Measurements from ENCODE around the gene PCBP3.
"Not testable (repeated sequence)": the region's sequence is repeated elsewhere in the genome, so short reads cannot be mapped to it uniquely, and the experiment has no call there.

The PCBP3 gene

GRCh38 chr21:45792682-45793383 is 149.3 kb downstream of the PCBP3 start:
- no peak for DNase-seq

- DNase-seq: no peak
Measured at GRCh38 chr21:45794027-45794426, 150.5 kb downstream of the PCBP3 start.

GRCh38 chr21:45796003-45796402 is 152.5 kb downstream of the PCBP3 start:
- no peak for DNase-seq

DNA sequence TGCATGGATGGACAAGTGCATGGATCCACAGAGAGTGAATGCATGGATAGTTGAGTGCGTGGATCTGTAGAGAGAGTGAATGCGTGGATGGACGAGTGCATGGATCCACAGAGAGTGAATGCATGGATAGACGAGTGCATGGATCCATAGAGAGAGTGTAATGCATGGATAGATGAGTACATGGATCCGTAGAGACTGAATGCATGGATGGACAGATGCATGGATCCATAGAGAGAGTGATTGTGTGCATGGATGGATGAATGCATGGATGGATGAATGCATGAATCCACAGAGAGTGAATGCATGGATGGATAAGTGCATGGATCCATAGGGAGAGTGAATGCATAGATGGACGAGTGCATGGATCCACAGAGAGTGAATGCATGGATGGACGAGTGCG is 153.8 kb downstream of the PCBP3 start:
- no peak for DNase-seq

DNA sequence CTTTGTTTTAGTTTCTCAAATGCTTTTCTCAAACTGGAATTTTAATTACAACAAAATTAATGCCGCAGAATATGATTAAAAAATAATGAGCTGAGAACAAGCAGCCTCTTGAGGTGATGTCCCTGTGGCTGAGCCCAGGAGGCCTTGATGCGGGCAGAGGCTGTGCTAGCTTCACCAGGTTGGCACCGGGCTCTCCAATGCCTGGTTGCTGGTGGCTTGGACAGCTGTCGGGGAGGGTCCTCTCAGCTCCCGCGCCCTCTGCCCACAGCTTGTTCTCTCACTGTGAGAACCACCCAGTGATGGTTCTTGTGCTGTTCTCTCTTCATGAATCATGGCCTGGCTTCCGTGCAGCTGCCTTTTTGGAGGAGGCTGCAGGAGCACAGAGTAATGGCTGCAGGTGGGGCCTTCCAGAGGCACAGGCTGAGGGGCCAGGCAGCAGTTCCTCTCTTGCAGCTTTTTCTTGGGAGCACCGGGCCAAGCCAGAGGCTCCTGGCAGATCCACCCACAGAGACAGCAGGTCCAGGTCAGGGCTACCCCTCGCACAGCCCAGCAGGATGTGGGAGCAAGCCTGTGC is 156.3 kb downstream of the PCBP3 start:
- DNase-seq: no peak

DNA sequence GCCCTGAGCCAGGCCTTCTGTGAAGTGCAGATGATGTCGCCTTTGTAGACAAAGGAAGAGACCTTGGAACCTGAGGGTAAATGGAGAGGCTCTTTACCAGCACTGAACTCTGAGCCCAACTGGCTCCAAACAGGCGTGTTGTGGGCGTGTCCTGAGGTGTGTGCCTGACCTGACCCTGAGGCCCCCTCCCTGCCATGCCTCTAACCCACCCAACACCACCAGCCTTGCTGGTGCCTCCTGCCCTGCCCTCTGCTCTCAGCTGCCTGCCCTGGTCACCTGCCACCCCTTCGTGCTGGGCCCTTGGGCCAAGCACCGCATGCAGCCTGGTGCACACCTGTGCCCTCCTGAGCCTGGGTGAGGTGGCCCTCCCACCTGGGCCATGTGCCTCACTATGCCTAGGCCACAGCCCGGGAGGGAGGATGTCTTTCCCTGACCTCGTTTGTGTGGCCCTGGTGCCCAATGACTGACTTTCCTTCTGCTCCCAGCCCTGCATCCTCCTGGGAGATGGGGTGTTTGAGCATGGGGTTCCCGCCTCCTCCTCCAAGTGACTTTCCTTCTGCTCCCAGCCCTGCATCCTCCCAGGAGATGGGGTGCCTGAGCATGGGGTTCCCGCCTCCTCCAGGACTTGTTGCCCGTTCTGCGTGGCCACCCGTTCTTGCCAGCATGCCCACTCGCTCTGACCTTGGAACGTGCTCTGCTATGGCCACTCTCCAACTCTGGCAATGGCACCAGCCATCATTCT is 157.0 kb downstream of the PCBP3 start:
- no peak for DNase-seq

- DNase-seq: no peak
Measured at GRCh38 chr21:45801129-45801964, 157.8 kb downstream of the PCBP3 start.

- no peak for DNase-seq
Measured at GRCh38 chr21:45801989-45802388, 158.5 kb downstream of the PCBP3 start.

GRCh38 chr21:45802425-45802824 is 158.9 kb downstream of the PCBP3 start:
- no peak for DNase-seq

DNA sequence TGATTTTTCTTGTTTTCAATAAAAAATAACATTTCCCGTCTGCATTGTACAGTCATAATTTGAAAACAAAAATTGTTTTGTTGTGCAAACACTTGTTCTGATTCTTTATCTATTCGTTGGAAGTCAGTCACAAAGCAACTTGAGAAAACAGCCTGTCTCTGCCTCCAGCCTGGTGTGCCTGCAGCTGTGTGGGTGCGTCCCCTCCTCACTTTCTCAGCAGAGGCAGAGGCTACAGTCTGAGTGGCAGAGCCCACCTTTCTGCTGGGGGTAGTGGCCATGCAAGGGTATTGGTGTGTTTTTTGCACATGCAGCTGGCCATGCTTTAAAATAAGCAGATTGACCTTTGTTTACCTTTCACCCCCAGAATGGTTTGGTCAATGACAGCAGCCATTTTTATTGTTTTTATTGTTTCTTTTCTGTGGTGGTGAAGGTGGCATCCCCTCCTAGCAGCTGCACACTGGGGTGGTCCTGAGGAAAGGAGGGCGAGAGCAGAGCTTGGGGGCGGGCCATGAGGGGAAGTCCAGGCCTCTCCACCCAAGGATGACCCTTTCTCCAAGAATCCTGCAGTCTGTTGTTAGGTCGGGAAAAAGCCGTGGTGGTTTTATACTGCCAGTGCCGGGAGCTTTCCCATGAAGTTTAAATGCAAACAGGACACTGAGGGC is 159.6 kb downstream of the PCBP3 start:
- DNase-seq: no peak

GRCh38 chr21:45803618-45804340 is 160.3 kb downstream of the PCBP3 start:
- DNase-seq: no peak

GRCh38 chr21:45804809-45805313 is 161.3 kb downstream of the PCBP3 start:
- no peak for DNase-seq

DNA sequence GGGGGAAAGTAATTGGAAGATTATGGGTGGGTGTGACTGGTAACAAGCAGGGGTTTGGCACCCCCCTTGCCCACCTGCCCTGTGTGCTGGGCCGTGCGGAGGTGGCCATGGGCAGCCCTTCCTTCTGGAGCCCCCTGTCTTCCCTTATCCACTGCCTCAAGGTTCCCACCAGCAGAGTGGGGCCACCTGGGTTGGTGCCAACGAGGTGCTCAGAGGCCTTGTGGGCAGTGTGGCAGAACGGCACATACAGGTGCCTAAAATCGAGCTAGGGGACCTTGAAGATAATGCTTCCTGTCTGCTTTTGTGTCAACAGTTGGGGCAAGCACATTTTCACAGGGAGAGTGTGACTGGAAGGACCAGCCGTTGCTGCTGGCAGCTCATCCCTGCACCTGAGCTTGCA is 161.8 kb downstream of the PCBP3 start:
- DNase-seq: no peak

GRCh38 chr21:45806042-45806441 is 162.5 kb downstream of the PCBP3 start:
- DNase-seq: no peak

- not testable (repeated sequence) for DNase-seq
Measured at GRCh38 chr21:45808663-45809062, 165.1 kb downstream of the PCBP3 start.

- no peak for DNase-seq
Measured at GRCh38 chr21:45809421-45809820, 165.9 kb downstream of the PCBP3 start.

DNA sequence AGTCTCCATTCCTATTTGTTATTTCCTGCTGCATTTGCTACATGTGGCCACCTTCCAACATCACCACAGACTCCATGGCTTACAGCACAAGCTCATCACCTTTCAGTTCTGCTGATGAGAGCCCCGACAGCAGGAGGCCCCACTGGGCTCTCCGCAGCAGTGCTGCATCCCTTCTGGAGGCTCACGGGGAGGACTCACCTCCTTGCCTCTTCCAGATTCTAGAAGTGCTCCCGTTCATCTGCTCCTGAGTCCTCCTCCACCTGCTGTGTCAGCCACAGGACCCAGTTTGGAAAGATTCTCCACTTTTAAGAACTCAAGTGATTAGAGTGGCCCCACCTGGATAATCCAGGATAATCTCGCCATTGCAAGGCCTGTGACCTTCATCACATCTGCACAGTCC is 167.6 kb downstream of the PCBP3 start:
- DNase-seq: no peak

GRCh38 chr21:45814210-45814940 is 170.8 kb downstream of the PCBP3 start:
- DNase-seq: not testable (repeated sequence)

GRCh38 chr21:45815781-45816180 is 172.3 kb downstream of the PCBP3 start:
- not testable (repeated sequence) for DNase-seq

GRCh38 chr21:45816794-45817193 is 173.3 kb downstream of the PCBP3 start:
- no peak for DNase-seq

DNA sequence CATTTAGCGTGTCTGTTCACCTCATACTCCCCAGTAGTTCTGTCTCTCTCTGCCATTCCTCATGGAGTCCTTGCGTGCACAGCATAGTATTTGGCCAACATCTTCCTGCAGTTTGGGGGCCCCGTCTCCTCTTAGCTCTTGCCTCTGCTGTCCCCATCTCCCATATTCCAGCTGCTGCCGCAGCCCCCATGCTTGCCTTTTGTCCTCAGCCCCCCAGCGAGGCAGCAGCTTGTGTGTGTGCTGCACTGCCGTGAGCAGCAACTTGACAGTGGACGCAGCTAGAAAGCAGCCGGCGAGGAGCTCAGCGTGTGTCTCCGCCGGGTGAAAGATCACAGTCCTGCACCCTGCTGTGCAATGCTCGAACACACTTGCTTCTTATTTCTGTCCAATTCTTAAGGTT is 173.8 kb downstream of the PCBP3 start:
- DNase-seq: no peak

Measured in CD4-positive, alpha-beta T cell treated with Interleukin-17A for 4 hours (primary cell).